Coronary artery (tissue), 2 donors: ENCODE measurements around the gene ZNF229.
A peak's percentile ranks its signal among the peaks of the same experiment; 100 is the strongest.
"Not testable (repeated sequence)": the region's sequence is repeated elsewhere in the genome, so short reads cannot be mapped to it uniquely, and the experiment has no call there.

Experiments
- DNase-seq: peaks from one replicate; pipeline ENCODE4 v3.0.0-alpha.2; 2017; ENCODE audit warnings: low spot score
- H3K27ac ChIP-seq, 2 donors: fragments of 200-600 bp; sonication (generic); one replicate each; pipeline ENCODE4 v1.5.1; 2016 to 2019
- H3K4me3 ChIP-seq: fragments of 200-600 bp; sonication (generic); 2 replicates; pipeline ENCODE4 v1.5.1; 2016; ENCODE audit warnings: mild to moderate bottlenecking, moderate library complexity
- CTCF ChIP-seq: fragments of 200-600 bp; sonication (generic); IDR thresholded peaks from one replicate; pipeline ENCODE4 v1.5.1; 2019; ENCODE audit warnings: antibody characterized with exemption

Gene ZNF229

GRCh38 chr19:44451687-44452086 lies 3.4 kb upstream of the ZNF229 start:
- Histone ChIP-seq H3K27ac (no peak overlapping the region), H3K4me3 (no peak overlapping the region)
- TF ChIP-seq CTCF: no peak
- no peak for DNase-seq

- no peak for TF ChIP-seq CTCF
- DNase-seq: no peak
- Histone ChIP-seq H3K27ac (no peak overlapping the region), H3K4me3 (no peak overlapping the region)
These were observed 9.8 kb downstream of the ZNF229 start for GRCh38 chr19:44438441-44438840.

- no peak for DNase-seq
- no peak for TF ChIP-seq CTCF
- no peak overlapping the region for H3K4me3 ChIP-seq
- no peak overlapping the region for H3K27ac ChIP-seq
These were observed 12.8 kb downstream of the ZNF229 start for GRCh38 chr19:44435441-44435840.

- DNase-seq: no peak
- no peak for TF ChIP-seq CTCF
- Histone ChIP-seq H3K4me3 (no peak overlapping the region), H3K27ac (no peak overlapping the region)
These were observed 17.3 kb downstream of the ZNF229 start for GRCh38 chr19:44430956-44431355.

GRCh38 chr19:44415553-44415952 lies 32.7 kb downstream of the ZNF229 start:
- not testable (repeated sequence) for H3K27ac ChIP-seq, H3K4me3 ChIP-seq, DNase-seq

GRCh38 chr19:44401139-44402115 lies 46.8 kb downstream of the ZNF229 start, which contains the start of gene ZNF285:
ZNF285 (minus strand) TSS chr19:44401608; CDS start chr19:44397213, 4,395 bp downstream.
- TF ChIP-seq CTCF: no peak
- H3K27ac ChIP-seq: peak within 1 kb of the TSS in 1 of 2 donors; percentile 71
- peak within 1 kb of the TSS; percentile 78 for H3K4me3 ChIP-seq
- DNase-seq: peak; percentile 84

DNA sequence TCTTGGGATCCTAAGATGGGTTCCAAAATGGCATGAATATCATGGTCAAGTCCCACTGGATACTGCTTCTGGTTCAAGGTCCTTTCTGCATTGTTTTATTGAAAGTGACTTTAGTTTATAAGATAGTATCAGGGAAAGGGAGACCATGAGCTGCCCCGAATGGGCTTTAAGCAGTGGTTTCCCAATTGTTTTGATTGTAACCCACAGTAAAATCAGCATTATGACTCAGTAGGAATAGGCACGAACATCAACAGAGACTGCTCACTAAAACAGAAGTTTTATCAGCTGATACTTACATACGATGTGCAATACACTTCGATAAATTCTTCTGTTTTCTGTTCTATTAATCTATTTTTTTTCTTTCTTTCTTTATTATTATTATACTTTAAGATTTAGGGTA lies 59.0 kb downstream of the ZNF229 start:
- not testable (repeated sequence) for H3K4me3 ChIP-seq, H3K27ac ChIP-seq, DNase-seq
